Epithelial cell of esophagus (primary cell): ENCODE measurements around the gene TTR.

ENCODE experiments used
- DNase-seq: peaks from one replicate; pipeline ENCODE4 v3.0.0; 2010; ENCODE audit warnings: low read depth
- H3K4me3 ChIP-seq: 2 replicates; pipeline ENCODE4 v1.5.1; 2011; ENCODE audit warnings: mild to moderate bottlenecking, low read length, control low read depth
- TF ChIP-seq, protein P1 (sequence below): IDR thresholded peaks from 2 replicates; pipeline ENCODE4 v1.5.1; 2011; ENCODE audit warnings: low read depth, mild to moderate bottlenecking, low read length, control low read depth, inconsistent platforms; ENCODE audit not compliant: insufficient read depth; ENCODE audit errors: missing control alignments

Gene TTR

DNA sequence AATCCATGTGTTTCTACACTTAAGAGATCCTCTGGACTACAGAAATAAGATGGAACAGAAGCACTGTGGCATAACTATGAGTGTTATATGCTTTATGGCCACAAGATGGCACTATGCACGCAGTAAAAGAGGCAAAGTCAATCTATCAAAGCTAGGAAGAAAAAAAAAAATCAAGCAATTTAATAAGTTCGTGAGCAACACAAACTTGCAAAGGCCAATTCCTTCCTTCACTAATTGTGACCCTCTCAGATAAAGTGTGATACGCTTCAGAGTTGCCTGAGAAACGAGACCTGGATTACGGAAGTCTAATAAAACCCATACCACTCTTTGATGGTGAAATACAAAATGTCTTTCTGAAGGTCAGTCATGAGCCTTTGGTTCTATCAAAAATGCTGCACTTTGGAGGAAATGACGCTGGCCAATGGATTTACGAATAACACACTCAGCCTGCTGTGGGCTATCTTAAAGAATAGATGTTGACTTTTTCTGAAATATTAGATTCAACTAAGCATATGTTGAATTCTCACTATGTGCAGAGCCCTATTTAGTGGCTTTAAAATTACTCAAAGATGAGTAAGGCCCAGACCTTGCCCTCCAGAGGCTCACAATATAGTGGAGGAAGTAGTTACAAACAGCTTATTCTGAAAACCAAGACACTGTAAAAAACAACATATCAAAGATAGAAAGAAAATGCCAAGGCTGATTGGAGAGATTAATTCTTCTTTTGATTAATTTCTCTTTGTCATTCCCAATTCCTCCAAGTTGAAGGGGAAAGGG, 35.5 kb upstream of the TTR start:
- DNase-seq: peak; percentile 75
- no peak overlapping the region for H3K4me3 ChIP-seq
- TF ChIP-seq, protein P1, sequence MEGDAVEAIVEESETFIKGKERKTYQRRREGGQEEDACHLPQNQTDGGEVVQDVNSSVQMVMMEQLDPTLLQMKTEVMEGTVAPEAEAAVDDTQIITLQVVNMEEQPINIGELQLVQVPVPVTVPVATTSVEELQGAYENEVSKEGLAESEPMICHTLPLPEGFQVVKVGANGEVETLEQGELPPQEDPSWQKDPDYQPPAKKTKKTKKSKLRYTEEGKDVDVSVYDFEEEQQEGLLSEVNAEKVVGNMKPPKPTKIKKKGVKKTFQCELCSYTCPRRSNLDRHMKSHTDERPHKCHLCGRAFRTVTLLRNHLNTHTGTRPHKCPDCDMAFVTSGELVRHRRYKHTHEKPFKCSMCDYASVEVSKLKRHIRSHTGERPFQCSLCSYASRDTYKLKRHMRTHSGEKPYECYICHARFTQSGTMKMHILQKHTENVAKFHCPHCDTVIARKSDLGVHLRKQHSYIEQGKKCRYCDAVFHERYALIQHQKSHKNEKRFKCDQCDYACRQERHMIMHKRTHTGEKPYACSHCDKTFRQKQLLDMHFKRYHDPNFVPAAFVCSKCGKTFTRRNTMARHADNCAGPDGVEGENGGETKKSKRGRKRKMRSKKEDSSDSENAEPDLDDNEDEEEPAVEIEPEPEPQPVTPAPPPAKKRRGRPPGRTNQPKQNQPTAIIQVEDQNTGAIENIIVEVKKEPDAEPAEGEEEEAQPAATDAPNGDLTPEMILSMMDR: peak; percentile 74

DNA sequence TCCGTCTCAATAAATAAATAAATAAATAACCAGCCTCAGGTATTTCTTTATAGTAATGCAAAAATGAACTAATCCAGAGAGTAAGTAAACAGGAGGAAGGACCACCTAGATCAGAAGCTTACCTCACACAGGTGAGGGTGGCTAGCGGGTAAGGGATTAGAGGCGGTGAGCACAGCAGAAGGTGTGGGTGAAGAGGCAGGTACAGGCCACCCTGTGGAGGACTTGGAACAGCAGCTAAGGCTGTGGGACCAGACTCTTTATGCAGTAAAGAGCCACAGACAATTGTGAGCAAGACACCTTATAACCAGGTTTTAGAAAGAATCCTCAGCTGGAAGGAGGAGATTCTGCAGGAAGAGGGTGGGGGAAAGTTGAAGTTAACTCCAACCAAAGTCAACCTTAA, 34.2 kb upstream of the TTR start:
- H3K4me3 ChIP-seq: no peak overlapping the region
- no peak for DNase-seq
- TF ChIP-seq, protein P1: peak; percentile 15

DNA sequence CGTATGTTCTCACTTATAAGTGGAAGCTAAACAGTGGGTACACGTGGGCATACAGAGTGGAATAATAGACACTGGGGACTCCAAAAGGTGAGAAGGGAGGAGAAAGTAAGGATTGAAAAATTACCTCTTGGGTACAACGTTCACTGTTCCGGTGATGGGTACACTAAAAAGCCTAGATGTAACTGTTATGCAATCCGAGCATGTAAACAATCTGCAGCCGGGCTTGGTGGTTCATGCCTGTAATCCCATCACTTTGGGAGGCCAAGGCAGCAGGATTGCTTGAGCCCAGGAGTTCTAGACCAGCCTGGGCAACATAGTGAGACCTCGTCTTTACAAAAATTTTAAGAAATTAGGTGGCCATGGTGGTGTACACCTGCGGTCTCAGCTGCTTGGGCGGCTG, 33.1 kb upstream of the TTR start:
- H3K4me3 ChIP-seq: no peak overlapping the region
- no peak for DNase-seq
- TF ChIP-seq, protein P1: no peak

DNA sequence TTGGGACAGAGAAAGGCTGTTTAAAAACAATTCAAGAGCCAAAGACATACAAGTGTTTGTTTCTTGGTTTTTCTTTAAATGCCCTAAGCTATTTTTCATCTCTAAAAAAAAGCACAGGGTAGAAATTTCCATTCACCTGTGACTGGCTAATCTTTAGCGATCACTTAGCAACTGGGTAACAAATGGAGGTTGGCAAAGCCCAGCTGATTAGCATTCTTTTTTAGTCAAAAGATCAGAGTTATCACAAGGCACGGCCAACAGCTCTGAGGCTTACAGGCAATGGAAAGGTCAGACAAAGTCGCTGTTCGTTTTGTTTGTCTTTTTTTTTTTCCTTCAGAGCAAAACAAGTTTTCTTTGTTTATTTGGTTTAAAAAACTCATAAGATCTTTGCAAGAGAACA, 29.0 kb upstream of the TTR start:
- DNase-seq: no peak
- TF ChIP-seq, protein P1: no peak
- no peak overlapping the region for H3K4me3 ChIP-seq

DNA sequence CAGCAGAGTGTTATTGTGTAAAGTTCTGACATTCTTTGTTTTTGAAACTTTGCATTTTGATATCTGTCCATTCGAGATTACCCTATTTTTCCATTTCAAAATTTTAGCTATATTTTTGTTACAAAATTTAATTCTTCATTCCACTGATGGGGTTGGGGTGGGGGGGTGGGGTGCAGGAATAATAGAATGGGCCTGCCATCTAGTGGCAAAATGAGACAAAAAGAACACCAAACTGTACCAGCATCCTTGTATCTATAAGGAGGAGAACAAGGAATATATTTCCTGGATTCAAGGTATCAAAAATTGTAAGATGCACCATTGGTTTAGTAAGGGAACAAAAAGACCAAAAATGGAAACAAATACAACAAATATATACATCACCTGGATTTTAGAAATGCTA, 27.9 kb upstream of the TTR start:
- TF ChIP-seq, protein P1: no peak
- H3K4me3 ChIP-seq: no peak overlapping the region
- peak; percentile 18 for DNase-seq

DNA sequence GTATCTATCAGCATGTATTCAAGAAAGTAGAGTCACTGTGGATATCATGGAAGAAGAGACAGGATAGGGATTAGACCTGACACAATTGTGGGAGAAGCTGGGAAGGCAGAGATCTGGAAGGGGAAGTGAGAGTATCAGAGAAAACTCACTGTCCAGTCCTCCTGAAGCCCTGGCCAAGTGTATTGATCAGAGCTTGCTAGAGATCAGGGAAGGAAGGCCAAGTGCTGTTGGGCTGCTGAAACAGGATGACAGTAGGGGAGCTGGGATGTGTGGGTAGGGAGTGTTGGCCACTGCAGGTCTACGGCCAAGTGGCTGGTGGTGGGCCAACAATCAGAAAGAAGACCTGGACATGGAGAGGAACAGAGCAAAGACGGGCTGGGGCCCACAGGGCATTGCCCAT, 26.3 kb upstream of the TTR start:
- H3K4me3 ChIP-seq: no peak overlapping the region
- TF ChIP-seq, protein P1: no peak
- no peak for DNase-seq

DNA sequence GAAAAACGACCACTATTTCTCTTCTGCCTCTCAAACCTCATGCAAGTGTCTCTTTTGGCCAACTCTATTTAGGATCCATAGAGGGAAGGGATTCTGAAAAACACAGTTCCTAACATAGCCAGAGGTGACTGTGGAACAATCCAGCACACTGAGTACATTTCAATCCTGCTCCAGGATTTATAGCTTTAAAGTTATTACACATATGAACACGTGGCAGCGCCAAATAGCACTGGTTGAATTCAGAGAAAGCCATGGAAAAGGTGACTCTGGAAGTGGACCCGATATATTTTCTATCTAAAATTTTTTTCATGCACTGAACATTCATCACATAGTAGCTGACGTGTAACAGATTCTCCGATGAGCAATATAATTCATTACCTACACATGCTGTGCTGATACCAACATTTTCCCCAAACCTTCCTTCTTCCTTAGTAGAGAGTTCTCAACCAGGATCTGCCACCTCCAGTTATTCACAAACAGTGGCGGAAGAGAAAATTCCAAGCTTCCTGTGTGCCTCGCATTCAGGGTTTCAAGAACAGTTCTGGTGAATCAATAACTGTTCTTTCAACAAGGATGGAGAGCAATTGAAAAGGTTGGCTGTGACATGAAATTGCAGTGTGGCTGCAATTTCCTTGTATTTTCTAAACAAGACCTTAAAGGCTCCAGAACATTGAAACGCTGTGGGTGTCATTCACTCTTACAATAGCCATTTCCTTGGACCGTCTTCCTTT, 25.7 kb upstream of the TTR start:
- no peak for DNase-seq
- no peak overlapping the region for H3K4me3 ChIP-seq
- TF ChIP-seq, protein P1: no peak
